Caco-2 (cell line): Measurements from ENCODE around the gene GTF2H2C. TPM values are rescaled to one million over a fixed set of nuclear protein-coding genes. Genes with fewer than 3 reads are reported as not detected.
"Not testable (repeated sequence)": the region's sequence is repeated elsewhere in the genome, so short reads cannot be mapped to it uniquely, and the experiment has no call there.

Source experiments
- Bru-seq: library from RNA; stranded (reverse); fragments of 400-500 nt; gene quantifications from one replicate; lab custom pipeline; 2021; lab: Mats Ljungman, UMichigan
- BruChase-seq, 2 experiments: library from RNA; stranded (reverse); fragments of 400-500 nt; gene quantifications; one replicate each; lab custom pipeline; 2021; lab: Mats Ljungman, UMichigan
- BruUV-seq: library from RNA; stranded (reverse); fragments of 400-500 nt; replicated peaks from 2 replicates; lab custom pipeline; 2021; lab: Mats Ljungman, UMichigan
- CTCF ChIA-PET: fragments of 300-600 bp; sonication (Branson Sonifier 250); formaldehyde crosslinking; loops from one replicate; lab custom pipeline; 2022; ENCODE audit warnings: antibody characterized with exemption; lab: Charles Lee
- POLR2A ChIA-PET: fragments of 300-600 bp; sonication (Branson Sonifier 250); formaldehyde crosslinking; loops from one replicate; lab custom pipeline; 2022; ENCODE audit warnings: antibody characterized with exemption; lab: Charles Lee
- DNase-seq, 2 experiments: peaks; one replicate each; pipeline versions ENCODE4 v3.0.0 to v3.0.0-alpha.2; 2020 to 2022
- H3K27me3 ChIP-seq: replicated peaks from 2 replicates; pipeline ENCODE4 v1.6.0; 2011; ENCODE audit warnings: low read length; ENCODE audit not compliant: control insufficient read depth, insufficient read depth
- H3K36me3 ChIP-seq: 2 replicates; pipeline ENCODE4 v1.5.1; 2011; ENCODE audit warnings: low read length; ENCODE audit not compliant: control insufficient read depth, insufficient read depth
- H3K4me1 ChIP-seq: fragments of 250-450 bp; sonication (Bioruptor Pico); 2 replicates; pipeline ENCODE4 v1.5.1; 2020; ENCODE audit warnings: mild to moderate bottlenecking
- H3K4me3 ChIP-seq: 2 replicates; pipeline ENCODE4 v1.5.1; 2011; ENCODE audit warnings: low read depth, mild to moderate bottlenecking, control low read depth, low read length
- H3K9me3 ChIP-seq: fragments of 250-450 bp; sonication (Bioruptor Pico); 2 replicates; pipeline ENCODE4 v1.5.1; 2020; ENCODE audit warnings: mild to moderate bottlenecking, moderate library complexity
- H3K27ac Mint-ChIP-seq: one replicate; pipeline ENCODE4 v1.8.0; 2022; ENCODE audit warnings: mixed read lengths; ENCODE audit not compliant: unreplicated experiment
- H3K27me3 Mint-ChIP-seq: one replicate; pipeline ENCODE4 v1.8.0; 2022; ENCODE audit warnings: mixed read lengths; ENCODE audit not compliant: insufficient read depth, unreplicated experiment
- H3K36me3 Mint-ChIP-seq: one replicate; pipeline ENCODE4 v1.8.0; 2022; ENCODE audit warnings: mild to moderate bottlenecking, mixed read lengths; ENCODE audit not compliant: insufficient read depth, unreplicated experiment
- H3K4me1 Mint-ChIP-seq: one replicate; pipeline ENCODE4 v1.8.0; 2022; ENCODE audit warnings: low read depth, mixed read lengths; ENCODE audit not compliant: unreplicated experiment
- H3K4me3 Mint-ChIP-seq: one replicate; pipeline ENCODE4 v1.8.0; 2022; ENCODE audit warnings: mild to moderate bottlenecking, moderate library complexity, mixed read lengths; ENCODE audit not compliant: unreplicated experiment
- H3K9me3 Mint-ChIP-seq: one replicate; pipeline ENCODE4 v1.8.0; 2022; ENCODE audit warnings: mixed read lengths; ENCODE audit not compliant: unreplicated experiment
- CTCF ChIP-seq, 2 experiments: fragments of 200-600 bp in 1 of 2; IDR thresholded peaks; 1 replicate in 1 of 2; 2 replicates in 1 of 2; pipeline versions ENCODE4 v1.5.1 to v1.8.0; 2011 to 2022; ENCODE audit warnings: antibody characterized with exemption in 1 of 2, control low read depth in 1 of 2, inconsistent platforms in 1 of 2, low read depth in 1 of 2, low read length in 1 of 2, mild to moderate bottlenecking in 1 of 2, moderate library complexity in 1 of 2; ENCODE audit not compliant: insufficient read depth in 1 of 2, severe bottlenecking in 1 of 2, unreplicated experiment in 1 of 2
- intact Hi-C: fragments of 100-400 bp; cut with micrococcal nuclease; formaldehyde crosslinking; loops from one replicate; pipeline ENCODE4 v1.10.0; 2022; ENCODE audit not compliant: unreplicated experiment
- long read RNA-seq: library from polyadenylated mRNA; stranded (forward); transcript quantifications from one replicate; pipeline ENCODE4 v2.0.0, GENCODE V29; 2022
- total RNA-seq: library from RNA; stranded (reverse); gene quantifications from 2 replicates; pipeline ENCODE4 v1.2.3, GENCODE V29; 2022

Gene GTF2H2C
- total RNA-seq (44.8 and 52.9 TPM in 2 replicates), Bru-seq, nascent RNA (percentile 63 among the genes with signal in this experiment), BruChase-seq, experiment 1, labeled RNA remaining after a 2-hour chase (percentile 70 among the genes with signal in this experiment), BruChase-seq, experiment 2, labeled RNA remaining after a 6-hour chase (percentile 70 among the genes with signal in this experiment)
- long read RNA-seq, transcript GTF2H2C-201 (17 exons, 1,803 nt) = major isoform, 5 of 40 reads
- long read RNA-seq, partial matches to known transcripts = 2 of 40 reads
- long read RNA-seq, other reads (novel, unspliced or antisense) = 27 of 40 reads

- H3K36me3 Mint-ChIP-seq, CTCF ChIA-PET, BruUV-seq, H3K27me3 Mint-ChIP-seq, H3K4me1 ChIP-seq, intact Hi-C loops, H3K9me3 ChIP-seq, H3K4me1 Mint-ChIP-seq, H3K9me3 Mint-ChIP-seq, H3K27me3 ChIP-seq, POLR2A ChIA-PET, H3K36me3 ChIP-seq: not testable (repeated sequence)
- peak within 1 kb of the TSS; percentile 35 for H3K4me3 ChIP-seq
- TF ChIP-seq CTCF (IDR thresholded peaks at IDR 0.05; ENCODE audit: insufficient read depth in 1 of 2, low read depth in 1 of 2, low read length in 1 of 2, severe bottlenecking in 1 of 2, unreplicated experiment in 1 of 2) = peak in 1 of 2 experiments; percentile 31
- H3K4me3 Mint-ChIP-seq = peak within 1 kb of the TSS; percentile 78
- peak within 1 kb of the TSS; percentile 84 for H3K27ac Mint-ChIP-seq
- DNase-seq = peak; percentile 84 to 88
These were observed at the start of gene GTF2H2C for GRCh38 chr5:69559908-69560330. Gene GTF2H2C, plus strand, starts transcription at chr5:69560191. Its CDS starts 4,942 bp downstream, at chr5:69565133.

GRCh38 chr5:69510694-69511093 is 49.3 kb upstream of the GTF2H2C start:
- H3K4me1 Mint-ChIP-seq = peaks cover 11% of the 10 kb centered on the region
- BruUV-seq = no TSS peak
- intact Hi-C loops = no loop called here

GRCh38 chr5:69512740-69513260 is 47.2 kb upstream of the GTF2H2C start:
- H3K9me3 Mint-ChIP-seq = no peaks in the 10 kb centered on the region
- peaks cover 11% of the 10 kb centered on the region for H3K4me1 Mint-ChIP-seq
- H3K36me3 Mint-ChIP-seq = peaks cover 88% of the 10 kb centered on the region
- Histone ChIP-seq H3K4me1 (peaks cover 32% of the 10 kb centered on the region), H3K36me3 (peaks cover 6% of the 10 kb centered on the region), H3K9me3 (no peaks in the 10 kb centered on the region), H3K27me3 (no peaks in the 10 kb centered on the region), H3K4me3 (no peak overlapping the region)
- H3K4me3 Mint-ChIP-seq = no peak overlapping the region
- no peaks in the 10 kb centered on the region for H3K27me3 Mint-ChIP-seq
- TF ChIP-seq CTCF (IDR thresholded peaks at IDR 0.05; ENCODE audit: insufficient read depth in 1 of 2, low read depth in 1 of 2, low read length in 1 of 2, severe bottlenecking in 1 of 2, unreplicated experiment in 1 of 2) = no peak
- ChIA-PET CTCF (no interaction called here), POLR2A (no interaction called here)
- intact Hi-C loops = no loop called here
- no TSS peak for BruUV-seq
- H3K27ac Mint-ChIP-seq = peak overlapping the region; percentile 21
- no peak for DNase-seq

More at GRCh38 chr5:69510694-69511093, 49.3 kb upstream of the GTF2H2C start:
- no peaks in the 10 kb centered on the region for H3K27me3 ChIP-seq
- no peaks in the 10 kb centered on the region for H3K9me3 Mint-ChIP-seq
- DNase-seq = no peak
- H3K9me3 ChIP-seq = no peaks in the 10 kb centered on the region
- no peak for TF ChIP-seq CTCF (IDR thresholded peaks at IDR 0.05; ENCODE audit: insufficient read depth in 1 of 2, low read depth in 1 of 2, low read length in 1 of 2, severe bottlenecking in 1 of 2, unreplicated experiment in 1 of 2)
- ChIA-PET POLR2A (no interaction called here), CTCF (no interaction called here)
- no peak overlapping the region for H3K4me3 ChIP-seq
- no peak overlapping the region for H3K4me3 Mint-ChIP-seq
- peaks cover 89% of the 10 kb centered on the region for H3K36me3 Mint-ChIP-seq
- no peaks in the 10 kb centered on the region for H3K27me3 Mint-ChIP-seq
- H3K36me3 ChIP-seq = peaks cover 11% of the 10 kb centered on the region
- no peak overlapping the region for H3K27ac Mint-ChIP-seq
- H3K4me1 ChIP-seq = peaks cover 24% of the 10 kb centered on the region

GRCh38 chr5:69515570-69515969 is 44.4 kb upstream of the GTF2H2C start:
- H3K9me3 Mint-ChIP-seq, H3K27me3 Mint-ChIP-seq, H3K36me3 ChIP-seq, H3K4me3 ChIP-seq, POLR2A ChIA-PET, intact Hi-C loops, H3K4me3 Mint-ChIP-seq, BruUV-seq, DNase-seq, CTCF ChIA-PET, H3K27me3 ChIP-seq, H3K9me3 ChIP-seq: not testable (repeated sequence)
- H3K4me1 ChIP-seq = peaks cover 55% of the 10 kb centered on the region
- H3K27ac Mint-ChIP-seq = peak overlapping the region; percentile 74
- H3K36me3 Mint-ChIP-seq = peaks cover 85% of the 10 kb centered on the region
- peaks cover 11% of the 10 kb centered on the region for H3K4me1 Mint-ChIP-seq
